ENCODE measurements around the gene SLC25A44.

The SLC25A44 gene

DNA sequence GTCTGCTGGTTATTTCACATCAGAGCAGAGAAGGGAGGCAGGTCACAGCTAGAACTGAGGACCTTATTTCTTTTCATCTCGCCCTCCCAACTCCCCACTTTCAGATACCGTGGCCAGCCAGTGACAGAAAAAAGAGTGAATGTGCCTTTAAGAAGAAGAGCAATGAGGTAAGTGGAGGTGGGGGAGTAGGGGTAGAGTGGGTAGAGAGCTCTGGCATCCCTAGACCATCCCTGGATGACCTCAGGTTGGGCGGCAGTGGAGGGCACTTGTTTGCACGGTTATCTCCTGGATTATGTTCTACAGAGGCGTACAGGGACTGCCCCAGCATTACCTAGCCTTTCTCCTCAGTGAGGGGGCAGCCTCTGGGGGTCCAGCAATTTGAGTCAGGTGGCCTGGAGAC lies 35.9 kb upstream of the SLC25A44 start:
- TF ChIP-seq, protein P1, sequence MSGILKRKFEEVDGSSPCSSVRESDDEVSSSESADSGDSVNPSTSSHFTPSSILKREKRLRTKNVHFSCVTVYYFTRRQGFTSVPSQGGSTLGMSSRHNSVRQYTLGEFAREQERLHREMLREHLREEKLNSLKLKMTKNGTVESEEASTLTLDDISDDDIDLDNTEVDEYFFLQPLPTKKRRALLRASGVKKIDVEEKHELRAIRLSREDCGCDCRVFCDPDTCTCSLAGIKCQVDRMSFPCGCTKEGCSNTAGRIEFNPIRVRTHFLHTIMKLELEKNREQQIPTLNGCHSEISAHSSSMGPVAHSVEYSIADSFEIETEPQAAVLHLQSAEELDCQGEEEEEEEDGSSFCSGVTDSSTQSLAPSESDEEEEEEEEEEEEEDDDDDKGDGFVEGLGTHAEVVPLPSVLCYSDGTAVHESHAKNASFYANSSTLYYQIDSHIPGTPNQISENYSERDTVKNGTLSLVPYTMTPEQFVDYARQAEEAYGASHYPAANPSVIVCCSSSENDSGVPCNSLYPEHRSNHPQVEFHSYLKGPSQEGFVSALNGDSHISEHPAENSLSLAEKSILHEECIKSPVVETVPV (CRISPR knock-in tag; IDR thresholded peaks at IDR 0.05) = no peak
- TF ChIP-seq TCF4 (CRISPR knock-in tag; IDR thresholded peaks at IDR 0.05; ENCODE audit: borderline replicate concordance) (no peak), RARB (CRISPR knock-in tag; IDR thresholded peaks at IDR 0.05) (no peak), ZC3H10 (CRISPR knock-in tag; IDR thresholded peaks at IDR 0.05) (no peak), BACH2 (CRISPR knock-in tag; IDR thresholded peaks at IDR 0.05; ENCODE audit: borderline replicate concordance) (no peak), ZFP3 (CRISPR knock-in tag; IDR thresholded peaks at IDR 0.05) (no peak), ARNTL (CRISPR knock-in tag; IDR thresholded peaks at IDR 0.05; ENCODE audit: borderline replicate concordance, low read depth) (no peak), ZNF70 (CRISPR knock-in tag; IDR thresholded peaks at IDR 0.05) (no peak), TSHZ2 (CRISPR knock-in tag; IDR thresholded peaks at IDR 0.05) (no peak), PATZ1 (CRISPR knock-in tag; IDR thresholded peaks at IDR 0.05; ENCODE audit: borderline replicate concordance) (no peak), ZFP30 (CRISPR knock-in tag; IDR thresholded peaks at IDR 0.05) (no peak), PPARA (CRISPR knock-in tag; IDR thresholded peaks at IDR 0.05; ENCODE audit: borderline replicate concordance) (no peak), CSDC2 (CRISPR knock-in tag; IDR thresholded peaks at IDR 0.05) (no peak), OSR1 (CRISPR knock-in tag; IDR thresholded peaks at IDR 0.05) (no peak)
- no peak for ATAC-seq

- TF ChIP-seq, protein P2, sequence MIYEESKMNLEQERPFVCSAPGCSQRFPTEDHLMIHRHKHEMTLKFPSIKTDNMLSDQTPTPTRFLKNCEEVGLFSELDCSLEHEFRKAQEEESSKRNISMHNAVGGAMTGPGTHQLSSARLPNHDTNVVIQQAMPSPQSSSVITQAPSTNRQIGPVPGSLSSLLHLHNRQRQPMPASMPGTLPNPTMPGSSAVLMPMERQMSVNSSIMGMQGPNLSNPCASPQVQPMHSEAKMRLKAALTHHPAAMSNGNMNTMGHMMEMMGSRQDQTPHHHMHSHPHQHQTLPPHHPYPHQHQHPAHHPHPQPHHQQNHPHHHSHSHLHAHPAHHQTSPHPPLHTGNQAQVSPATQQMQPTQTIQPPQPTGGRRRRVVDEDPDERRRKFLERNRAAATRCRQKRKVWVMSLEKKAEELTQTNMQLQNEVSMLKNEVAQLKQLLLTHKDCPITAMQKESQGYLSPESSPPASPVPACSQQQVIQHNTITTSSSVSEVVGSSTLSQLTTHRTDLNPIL (CRISPR knock-in tag; IDR thresholded peaks at IDR 0.05; ENCODE audit: low read depth) = no peak
- TF ChIP-seq SNAI2 (CRISPR knock-in tag; IDR thresholded peaks at IDR 0.05) (no peak), PPARA (CRISPR knock-in tag; IDR thresholded peaks at IDR 0.05; ENCODE audit: borderline replicate concordance) (no peak), TOX (CRISPR knock-in tag; IDR thresholded peaks at IDR 0.05; ENCODE audit: borderline replicate concordance) (no peak), ZNF8 (CRISPR knock-in tag; IDR thresholded peaks at IDR 0.05) (no peak), GLIS3 (CRISPR knock-in tag; IDR thresholded peaks at IDR 0.05) (no peak), ZNF565 (CRISPR knock-in tag; conservative IDR thresholded peaks at IDR 0.05; ENCODE audit: low read depth) (no peak), ARNTL (CRISPR knock-in tag; IDR thresholded peaks at IDR 0.05; ENCODE audit: borderline replicate concordance, low read depth) (no peak), TSHZ2 (CRISPR knock-in tag; IDR thresholded peaks at IDR 0.05) (no peak), ZFP3 (CRISPR knock-in tag; IDR thresholded peaks at IDR 0.05) (no peak), BACH2 (CRISPR knock-in tag; IDR thresholded peaks at IDR 0.05; ENCODE audit: borderline replicate concordance) (no peak), ZC3H10 (CRISPR knock-in tag; IDR thresholded peaks at IDR 0.05) (no peak), CSDC2 (CRISPR knock-in tag; IDR thresholded peaks at IDR 0.05) (no peak), ESRRG (CRISPR knock-in tag; IDR thresholded peaks at IDR 0.05) (no peak), ISL1 (CRISPR knock-in tag; IDR thresholded peaks at IDR 0.05) (no peak), TCF4 (CRISPR knock-in tag; IDR thresholded peaks at IDR 0.05; ENCODE audit: borderline replicate concordance) (no peak)
- TF ChIP-seq, protein P3, sequence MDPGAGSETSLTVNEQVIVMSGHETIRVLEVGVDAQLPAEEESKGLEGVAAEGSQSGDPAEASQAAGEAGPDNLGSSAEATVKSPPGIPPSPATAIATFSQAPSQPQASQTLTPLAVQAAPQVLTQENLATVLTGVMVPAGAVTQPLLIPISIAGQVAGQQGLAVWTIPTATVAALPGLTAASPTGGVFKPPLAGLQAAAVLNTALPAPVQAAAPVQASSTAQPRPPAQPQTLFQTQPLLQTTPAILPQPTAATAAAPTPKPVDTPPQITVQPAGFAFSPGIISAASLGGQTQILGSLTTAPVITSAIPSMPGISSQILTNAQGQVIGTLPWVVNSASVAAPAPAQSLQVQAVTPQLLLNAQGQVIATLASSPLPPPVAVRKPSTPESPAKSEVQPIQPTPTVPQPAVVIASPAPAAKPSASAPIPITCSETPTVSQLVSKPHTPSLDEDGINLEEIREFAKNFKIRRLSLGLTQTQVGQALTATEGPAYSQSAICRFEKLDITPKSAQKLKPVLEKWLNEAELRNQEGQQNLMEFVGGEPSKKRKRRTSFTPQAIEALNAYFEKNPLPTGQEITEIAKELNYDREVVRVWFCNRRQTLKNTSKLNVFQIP (CRISPR knock-in tag; IDR thresholded peaks at IDR 0.05; ENCODE audit: borderline replicate concordance, low read depth) = no peak
- ATAC-seq = peak; percentile 6
These were observed 33.7 kb upstream of the SLC25A44 start for GRCh38 chr1:156160000-156160742.
